Stimulated activated CD4-positive, alpha-beta T cell treated with anti-CD3 and anti-CD28 coated beads, Interleukin-1b, Interleukin-23, amount 100 ng/mL, for 1 hour (primary cell): ENCODE results near the gene ALPG.

ENCODE experiments used
- DNase-seq, 2 donors: peaks; one replicate each; pipeline ENCODE4 v3.0.0-alpha.2; 2020; ENCODE audit warnings: low read depth in 2 of 2

ALPG gene

DNA sequence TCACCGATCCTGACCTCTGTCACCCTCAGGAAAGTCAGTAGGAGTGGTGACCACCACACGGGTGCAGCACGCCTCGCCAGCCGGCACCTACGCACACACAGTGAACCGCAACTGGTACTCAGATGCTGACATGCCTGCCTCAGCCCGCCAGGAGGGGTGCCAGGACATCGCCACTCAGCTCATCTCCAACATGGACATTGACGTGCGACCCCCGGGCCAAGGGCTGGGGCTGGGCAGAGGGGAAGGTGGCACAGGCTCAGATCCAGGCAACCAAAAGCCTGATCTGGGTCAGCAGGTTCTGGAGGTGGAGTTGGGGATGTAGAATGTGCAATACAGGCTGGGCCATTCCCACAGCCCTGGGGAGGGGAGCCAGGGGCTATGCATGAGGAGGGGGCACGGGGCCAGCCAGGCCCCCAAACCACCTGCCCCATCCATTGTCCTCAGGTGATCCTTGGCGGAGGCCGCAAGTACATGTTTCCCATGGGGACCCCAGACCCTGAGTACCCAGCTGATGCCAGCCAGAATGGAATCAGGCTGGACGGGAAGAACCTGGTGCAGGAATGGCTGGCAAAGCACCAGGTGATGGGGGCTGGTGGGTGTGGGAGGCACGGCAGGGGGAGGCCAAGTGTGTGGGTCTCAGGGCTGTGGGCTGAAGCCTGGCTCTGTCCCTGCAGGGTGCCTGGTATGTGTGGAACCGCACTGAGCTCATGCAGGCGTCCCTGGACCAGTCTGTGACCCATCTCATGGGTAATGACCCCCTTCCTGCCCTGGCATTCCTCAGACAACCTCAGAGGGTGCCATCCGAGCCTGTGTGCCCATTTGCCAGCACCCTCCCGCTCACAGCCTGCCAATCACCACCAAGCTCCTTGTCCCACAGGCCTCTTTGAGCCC is 50.7 kb downstream of the ALPG start:
- no peak for DNase-seq

DNA sequence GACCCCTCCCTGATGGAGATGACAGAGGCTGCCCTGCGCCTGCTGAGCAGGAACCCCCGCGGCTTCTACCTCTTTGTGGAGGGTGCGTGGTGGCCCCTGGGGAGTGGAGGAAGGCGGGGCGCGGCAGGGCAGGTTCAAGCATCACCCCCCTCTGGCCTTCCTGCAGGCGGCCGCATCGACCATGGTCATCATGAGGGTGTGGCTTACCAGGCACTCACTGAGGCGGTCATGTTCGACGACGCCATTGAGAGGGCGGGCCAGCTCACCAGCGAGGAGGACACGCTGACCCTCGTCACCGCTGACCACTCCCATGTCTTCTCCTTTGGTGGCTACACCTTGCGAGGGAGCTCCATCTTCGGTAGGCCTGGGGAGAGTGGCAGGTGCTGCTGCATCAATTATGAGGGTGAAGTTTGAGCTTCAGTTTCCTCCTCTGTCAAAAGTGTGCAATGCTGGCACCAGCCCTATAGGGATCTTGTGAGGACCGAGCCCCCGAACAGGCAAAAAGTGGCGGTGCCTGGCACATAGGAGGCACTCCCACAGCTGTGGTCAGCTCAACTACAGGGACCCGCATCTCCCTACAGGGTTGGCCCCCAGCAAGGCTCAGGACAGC is 51.5 kb downstream of the ALPG start:
- DNase-seq = no peak

DNA sequence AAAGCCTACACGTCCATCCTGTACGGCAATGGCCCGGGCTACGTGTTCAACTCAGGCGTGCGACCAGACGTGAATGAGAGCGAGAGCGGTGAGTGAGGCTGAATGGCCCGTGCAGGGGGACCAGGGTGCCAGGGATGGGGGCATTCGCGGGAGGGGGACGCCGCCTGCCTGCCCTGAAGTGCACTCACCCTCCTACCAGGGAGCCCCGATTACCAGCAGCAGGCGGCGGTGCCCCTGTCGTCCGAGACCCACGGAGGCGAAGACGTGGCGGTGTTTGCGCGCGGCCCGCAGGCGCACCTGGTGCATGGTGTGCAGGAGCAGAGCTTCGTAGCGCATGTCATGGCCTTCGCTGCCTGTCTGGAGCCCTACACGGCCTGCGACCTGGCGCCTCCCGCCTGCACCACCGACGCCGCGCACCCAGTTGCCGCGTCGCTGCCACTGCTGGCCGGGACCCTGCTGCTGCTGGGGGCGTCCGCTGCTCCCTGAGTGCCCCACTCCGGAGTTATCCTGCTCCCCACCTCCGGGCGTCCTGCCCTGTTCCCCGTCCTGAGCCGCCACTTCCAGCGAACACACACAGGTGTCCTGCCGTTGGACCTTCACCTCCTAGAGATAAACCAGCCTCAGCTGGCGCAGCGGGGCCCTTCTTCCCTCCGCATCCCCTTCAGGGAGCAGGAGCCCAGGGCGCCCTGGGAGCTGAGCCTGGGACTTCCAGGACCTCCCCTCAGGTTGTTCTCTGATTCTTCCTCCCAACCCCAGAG is 52.2 kb downstream of the ALPG start:
- DNase-seq = no peak

DNA sequence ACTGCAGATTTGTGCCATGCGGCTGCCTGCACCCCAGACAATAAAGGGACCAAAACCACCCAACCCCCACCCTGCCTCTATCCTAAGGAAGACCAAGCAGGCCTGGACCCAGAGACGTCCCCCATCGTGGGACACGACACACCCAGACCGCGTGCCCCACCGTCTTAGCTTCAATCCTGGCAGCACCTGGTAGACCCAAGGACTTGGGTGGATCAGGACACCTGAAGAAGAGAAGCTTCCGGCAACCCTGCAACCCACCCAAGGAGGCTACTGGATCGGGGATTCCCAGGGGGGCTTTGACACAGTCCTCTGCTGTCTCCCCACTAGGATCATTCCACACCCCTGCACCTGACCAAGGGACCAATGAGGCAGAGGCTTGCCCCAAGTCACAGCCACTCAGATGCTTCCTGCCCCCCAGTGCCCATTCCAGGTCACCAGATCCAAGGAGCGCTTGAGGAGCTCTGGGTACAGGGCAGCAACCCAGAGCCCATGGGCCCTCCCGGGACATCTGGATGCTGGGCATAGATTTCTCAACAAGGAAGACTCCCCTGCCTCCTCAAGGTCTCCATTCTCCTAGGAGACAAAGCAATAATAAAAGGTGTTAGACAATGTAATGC is 52.9 kb downstream of the ALPG start:
- no peak for DNase-seq

DNA sequence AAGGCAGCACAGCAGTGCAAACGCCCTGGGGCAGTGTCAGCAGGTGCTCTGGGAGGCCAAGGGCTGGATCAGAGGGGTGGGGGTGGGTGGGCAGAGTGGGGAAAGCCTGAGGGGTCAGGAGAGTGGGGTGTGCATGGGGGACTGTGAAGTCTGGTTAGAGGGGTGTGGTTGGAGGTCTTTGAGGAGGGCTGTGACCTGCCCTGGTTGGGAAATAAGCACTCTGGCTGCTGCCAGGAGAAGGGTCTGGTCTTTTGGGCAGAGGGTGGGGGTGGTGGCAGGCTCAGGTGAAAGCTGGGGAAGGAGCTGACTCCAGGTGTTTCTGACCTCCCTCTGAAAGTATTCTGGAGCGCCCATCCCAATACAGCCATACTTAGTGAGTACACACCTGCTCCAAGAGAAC is 53.5 kb downstream of the ALPG start:
- no peak for DNase-seq
